Activated T-helper 1 cell treated with anti-CD3 and anti-CD28 coated beads, Interleukin-12 subunit alpha, Interleukin-12 subunit beta, Interleukin-2, Interleukin-4 antibody, amounts not matched to agents 30 ng/mL and 10 ng/mL and 1 ng/mL, durations not matched to agents 14 hours and 24 hours and 36 hours (primary cell): ENCODE measurements around the gene S100P. TPM values are rescaled to one million over a fixed set of nuclear protein-coding genes. Genes with fewer than 3 reads are reported as not detected.

Source experiments
- DNase-seq: peaks from one replicate; pipeline ENCODE4 v3.0.0; 2021; ENCODE audit warnings: low spot score
- H3K27ac Mint-ChIP-seq: one replicate; pipeline ENCODE4 v1.8.0; 2021; ENCODE audit warnings: mild to moderate bottlenecking, mixed read lengths
- H3K27me3 Mint-ChIP-seq: one replicate; pipeline ENCODE4 v1.8.0; 2022; ENCODE audit warnings: mild to moderate bottlenecking, moderate library complexity, mixed read lengths; ENCODE audit not compliant: insufficient read depth
- H3K36me3 Mint-ChIP-seq: one replicate; pipeline ENCODE4 v1.8.0; 2021; ENCODE audit warnings: low read depth, mixed read lengths
- H3K4me1 Mint-ChIP-seq: one replicate; pipeline ENCODE4 v1.8.0; 2021; ENCODE audit warnings: low read depth, mixed read lengths
- H3K4me3 Mint-ChIP-seq: one replicate; pipeline ENCODE4 v1.8.0; 2021; ENCODE audit warnings: mild to moderate bottlenecking, moderate library complexity, mixed read lengths
- H3K9me3 Mint-ChIP-seq: one replicate; pipeline ENCODE4 v1.8.0; 2021; ENCODE audit warnings: mixed read lengths
- intact Hi-C: fragments of 100-400 bp; cut with micrococcal nuclease; formaldehyde crosslinking; loops from one replicate; pipeline ENCODE4 v1.15.1; 2024
- total RNA-seq: library from RNA; stranded (reverse); gene quantifications from 2 replicates; pipeline ENCODE4 v1.2.3, GENCODE V29; 2022

S100P gene
- total RNA-seq, 1 donor from 2014 or later, result 1.7 TPM

GRCh38 chr4:6676722-6677558 is 16.7 kb upstream of the S100P start:
- H3K9me3 Mint-ChIP-seq, result no peaks in the 10 kb centered on the region
- H3K36me3 Mint-ChIP-seq, result peaks cover 54% of the 10 kb centered on the region
- H3K27me3 Mint-ChIP-seq, result no peaks in the 10 kb centered on the region
- H3K4me1 Mint-ChIP-seq, result peaks cover 48% of the 10 kb centered on the region
- H3K4me3 Mint-ChIP-seq, result peak overlapping the region; percentile 98
- DNase-seq, result no peak
- intact Hi-C loops, result no loop called here
- peak overlapping the region; percentile 77 for H3K27ac Mint-ChIP-seq

- Mint-ChIP-seq H3K36me3 (peaks cover 44% of the 10 kb centered on the region), H3K27ac (no peak overlapping the region)
Observed at GRCh38 chr4:6680372-6681034, 13.2 kb upstream of the S100P start.

GRCh38 chr4:6681191-6681590 is 12.5 kb upstream of the S100P start:
- H3K36me3 Mint-ChIP-seq, result peaks cover 37% of the 10 kb centered on the region
- H3K27ac Mint-ChIP-seq, result no peak overlapping the region

More at GRCh38 chr4:6680372-6681034, 13.2 kb upstream of the S100P start:
- peaks cover 33% of the 10 kb centered on the region for H3K4me1 Mint-ChIP-seq
- no peaks in the 10 kb centered on the region for H3K9me3 Mint-ChIP-seq
- DNase-seq, result no peak
- H3K4me3 Mint-ChIP-seq, result no peak overlapping the region
- intact Hi-C loops, result no loop called here
- H3K27me3 Mint-ChIP-seq, result no peaks in the 10 kb centered on the region

GRCh38 chr4:6682862-6683590 is 10.7 kb upstream of the S100P start:
- Mint-ChIP-seq H3K27ac (no peak overlapping the region), H3K36me3 (peaks cover 28% of the 10 kb centered on the region), H3K9me3 (no peaks in the 10 kb centered on the region), H3K27me3 (no peaks in the 10 kb centered on the region), H3K4me3 (no peak overlapping the region), H3K4me1 (peaks cover 34% of the 10 kb centered on the region)
- no peak for DNase-seq
- intact Hi-C loops, result no loop called here

More at GRCh38 chr4:6681191-6681590, 12.5 kb upstream of the S100P start:
- no peak for DNase-seq
- Mint-ChIP-seq H3K4me3 (no peak overlapping the region), H3K27me3 (no peaks in the 10 kb centered on the region), H3K9me3 (no peaks in the 10 kb centered on the region), H3K4me1 (peaks cover 32% of the 10 kb centered on the region)
- intact Hi-C loops, result no loop called here

- Mint-ChIP-seq H3K27ac (no peak overlapping the region), H3K4me1 (peaks cover 44% of the 10 kb centered on the region), H3K9me3 (no peaks in the 10 kb centered on the region), H3K36me3 (peaks cover 17% of the 10 kb centered on the region), H3K4me3 (no peak overlapping the region), H3K27me3 (no peaks in the 10 kb centered on the region)
- intact Hi-C loops, result no loop called here
- no peak for DNase-seq
Observed at GRCh38 chr4:6684656-6685055, 9.0 kb upstream of the S100P start.

- peaks cover 10% of the 10 kb centered on the region for H3K36me3 Mint-ChIP-seq
- H3K4me3 Mint-ChIP-seq, result no peak overlapping the region
- H3K4me1 Mint-ChIP-seq, result peaks cover 60% of the 10 kb centered on the region
- H3K27me3 Mint-ChIP-seq, result no peaks in the 10 kb centered on the region
- no peak overlapping the region for H3K27ac Mint-ChIP-seq
- no peak for DNase-seq
- no peaks in the 10 kb centered on the region for H3K9me3 Mint-ChIP-seq
- intact Hi-C loops, result no loop called here
Observed at GRCh38 chr4:6686104-6686787, 7.4 kb upstream of the S100P start.

- Mint-ChIP-seq H3K4me1 (peaks cover 72% of the 10 kb centered on the region), H3K36me3 (peaks cover 7% of the 10 kb centered on the region)
Observed at GRCh38 chr4:6687947-6688878, 5.5 kb upstream of the S100P start.

GRCh38 chr4:6688879-6689505 is 4.7 kb upstream of the S100P start:
- peak overlapping the region; percentile 96 for H3K27ac Mint-ChIP-seq
- peak; percentile 70 for DNase-seq
- H3K27me3 Mint-ChIP-seq, result no peaks in the 10 kb centered on the region
- H3K36me3 Mint-ChIP-seq, result peaks cover 7% of the 10 kb centered on the region
- H3K4me3 Mint-ChIP-seq, result peak overlapping the region; percentile 83
- no peaks in the 10 kb centered on the region for H3K9me3 Mint-ChIP-seq
- peaks cover 80% of the 10 kb centered on the region for H3K4me1 Mint-ChIP-seq
- intact Hi-C loops, result loop anchor here (1.0 kb wide), 4 partner anchors 7 to 49 kb away; partner anchors contain the start of genes MRFAP1 and MRFAP1L1

More at GRCh38 chr4:6687947-6688878, 5.5 kb upstream of the S100P start:
- peak overlapping the region; percentile 96 for H3K27ac Mint-ChIP-seq
- intact Hi-C loops, result loop anchor here (1.0 kb wide), 1 partner anchor 8 kb away; no protein-coding TSS in a partner anchor
- H3K4me3 Mint-ChIP-seq, result peak overlapping the region; percentile 83
- no peak for DNase-seq
- H3K9me3 Mint-ChIP-seq, result no peaks in the 10 kb centered on the region
- no peaks in the 10 kb centered on the region for H3K27me3 Mint-ChIP-seq

- Mint-ChIP-seq H3K4me3 (peak overlapping the region; percentile 83), H3K9me3 (no peaks in the 10 kb centered on the region), H3K4me1 (peaks cover 83% of the 10 kb centered on the region), H3K27me3 (no peaks in the 10 kb centered on the region), H3K36me3 (peaks cover 7% of the 10 kb centered on the region), H3K27ac (peak overlapping the region; percentile 96)
- intact Hi-C loops, result loop anchor here (1.0 kb wide), 3 partner anchors 15 to 49 kb away; partner anchors contain the start of genes MRFAP1 and MRFAP1L1
- DNase-seq, result no peak
Observed at GRCh38 chr4:6689506-6689960, 4.1 kb upstream of the S100P start.

GRCh38 chr4:6692379-6692778 is 1.3 kb upstream of the S100P start:
- intact Hi-C loops, result no loop called here
- Mint-ChIP-seq H3K27me3 (no peaks in the 10 kb centered on the region), H3K36me3 (peaks cover 2% of the 10 kb centered on the region), H3K9me3 (no peaks in the 10 kb centered on the region), H3K27ac (peak overlapping the region; percentile 62), H3K4me1 (peaks cover 87% of the 10 kb centered on the region), H3K4me3 (no peak overlapping the region)
- DNase-seq, result no peak

- Mint-ChIP-seq H3K36me3 (peaks cover 2% of the 10 kb centered on the region), H3K27ac (peak overlapping the region; percentile 64), H3K27me3 (no peaks in the 10 kb centered on the region), H3K9me3 (no peaks in the 10 kb centered on the region), H3K4me1 (peaks cover 83% of the 10 kb centered on the region), H3K4me3 (no peak overlapping the region)
- no peak for DNase-seq
- intact Hi-C loops, result no loop called here
Observed at GRCh38 chr4:6692806-6693205, 872 bp upstream of the S100P start.
